HG03196 (cell line): ENCODE data around the gene FBXW8.
A peak's percentile ranks its signal among the peaks of the same experiment; 100 is the strongest.
"Not testable (repeated sequence)": the region's sequence is repeated elsewhere in the genome, so short reads cannot be mapped to it uniquely, and the experiment has no call there.

Source experiments
- ATAC-seq: cut with Tn5 transposase; IDR thresholded peaks from one replicate; pipeline ENCODE4 v1.9.1; 2021; ENCODE audit not compliant: unreplicated experiment

FBXW8 gene

GRCh38 chr12:117052386-117053049, 141.8 kb downstream of the FBXW8 start:
- ATAC-seq, result no peak

- ATAC-seq, result no peak
Measured at GRCh38 chr12:117053050-117053400, 142.3 kb downstream of the FBXW8 start.

- no peak for ATAC-seq
Measured at GRCh38 chr12:117053597-117054201, 142.9 kb downstream of the FBXW8 start.

- ATAC-seq, result no peak
Measured at GRCh38 chr12:117054279-117054678, 143.5 kb downstream of the FBXW8 start.

GRCh38 chr12:117057626-117058025, 146.9 kb downstream of the FBXW8 start:
- not testable (repeated sequence) for ATAC-seq

- no peak for ATAC-seq
Measured at GRCh38 chr12:117058442-117059072, 147.8 kb downstream of the FBXW8 start.

GRCh38 chr12:117059156-117059555, 148.4 kb downstream of the FBXW8 start:
- no peak for ATAC-seq

- ATAC-seq, result no peak
Measured at GRCh38 chr12:117060246-117060928, 149.6 kb downstream of the FBXW8 start.

- ATAC-seq, result no peak
Measured at GRCh38 chr12:117060929-117061305, 150.2 kb downstream of the FBXW8 start.

- ATAC-seq, result no peak
Measured at GRCh38 chr12:117061555-117062079, 150.9 kb downstream of the FBXW8 start.

- peak; percentile 53 for ATAC-seq
Measured at GRCh38 chr12:117063162-117063911, 152.6 kb downstream of the FBXW8 start.

- ATAC-seq, result no peak
Measured at GRCh38 chr12:117064049-117064448, 153.3 kb downstream of the FBXW8 start.

GRCh38 chr12:117064596-117064995, 153.8 kb downstream of the FBXW8 start:
- no peak for ATAC-seq

GRCh38 chr12:117067016-117067415, 156.3 kb downstream of the FBXW8 start:
- ATAC-seq, result no peak

GRCh38 chr12:117067638-117068037, 156.9 kb downstream of the FBXW8 start:
- no peak for ATAC-seq

- no peak for ATAC-seq
Measured at GRCh38 chr12:117068492-117068891, 157.7 kb downstream of the FBXW8 start.

GRCh38 chr12:117069101-117069797, 158.5 kb downstream of the FBXW8 start:
- no peak for ATAC-seq

GRCh38 chr12:117069926-117070900, 159.5 kb downstream of the FBXW8 start:
- no peak for ATAC-seq

- ATAC-seq, result no peak
Measured at GRCh38 chr12:117071009-117071408, 160.3 kb downstream of the FBXW8 start.
